AG20443 (cell line): ENCODE data around the gene DDX60.
"Not testable (repeated sequence)": the region's sequence is repeated elsewhere in the genome, so short reads cannot be mapped to it uniquely, and the experiment has no call there.

Experiments
- DNase-seq: peaks from one replicate; pipeline ENCODE4 v3.0.0; 2012; ENCODE audit warnings: low spot score, mixed read lengths

Gene DDX60

GRCh38 chr4:168318266-168318895, at the start of gene DDX60:
Gene DDX60, minus strand, starts transcription at chr4:168318752. Its CDS starts 7,493 bp downstream, at chr4:168311259.
- DNase-seq = peak; percentile 83

GRCh38 chr4:168367065-168367464, 48.5 kb upstream of the DDX60 start:
- DNase-seq = no peak

GRCh38 chr4:168362025-168362401, 43.5 kb upstream of the DDX60 start:
- no peak for DNase-seq

GRCh38 chr4:168361365-168362024, 42.9 kb upstream of the DDX60 start:
- DNase-seq = no peak

- no peak for DNase-seq
These were observed 41.7 kb upstream of the DDX60 start for GRCh38 chr4:168360271-168360670.

GRCh38 chr4:168357941-168358340, 39.4 kb upstream of the DDX60 start:
- no peak for DNase-seq

- no peak for DNase-seq
These were observed 35.2 kb upstream of the DDX60 start for GRCh38 chr4:168353746-168354145.

- no peak for DNase-seq
These were observed 19.0 kb upstream of the DDX60 start for GRCh38 chr4:168337550-168337940.

GRCh38 chr4:168336837-168337549, 18.4 kb upstream of the DDX60 start:
- DNase-seq = no peak

- DNase-seq = no peak
These were observed 17.1 kb upstream of the DDX60 start for GRCh38 chr4:168335621-168336020.

GRCh38 chr4:168334053-168334452, 15.5 kb upstream of the DDX60 start:
- DNase-seq = no peak

GRCh38 chr4:168330575-168330974, 12.0 kb upstream of the DDX60 start:
- DNase-seq = not testable (repeated sequence)

- DNase-seq = no peak
These were observed 7.0 kb upstream of the DDX60 start for GRCh38 chr4:168325591-168325990.

- no peak for DNase-seq
These were observed 2.5 kb upstream of the DDX60 start for GRCh38 chr4:168321006-168321405.

- DNase-seq = no peak
These were observed 1.0 kb upstream of the DDX60 start for GRCh38 chr4:168319486-168320019.

GRCh38 chr4:168317621-168318020, 931 bp downstream of the DDX60 start:
- DNase-seq = no peak

- DNase-seq = no peak
These were observed 8.8 kb downstream of the DDX60 start for GRCh38 chr4:168309781-168310180.

- DNase-seq = no peak
These were observed 9.6 kb downstream of the DDX60 start for GRCh38 chr4:168308912-168309311.

GRCh38 chr4:168306476-168306875, 12.1 kb downstream of the DDX60 start:
- no peak for DNase-seq

GRCh38 chr4:168304744-168305459, 13.7 kb downstream of the DDX60 start:
- DNase-seq = peak; percentile 11

- DNase-seq = not testable (repeated sequence)
These were observed 15.1 kb downstream of the DDX60 start for GRCh38 chr4:168303430-168303829.

GRCh38 chr4:168293386-168293975, 25.1 kb downstream of the DDX60 start:
- DNase-seq = no peak
